GM19467 (cell line): ENCODE data around the gene CLINT1.

Experiments used
- ATAC-seq: cut with Tn5 transposase; IDR thresholded peaks from one replicate; pipeline ENCODE4 v1.9.1; 2021; ENCODE audit warnings: mild to moderate bottlenecking, moderate library complexity; ENCODE audit not compliant: unreplicated experiment

CLINT1 gene

DNA sequence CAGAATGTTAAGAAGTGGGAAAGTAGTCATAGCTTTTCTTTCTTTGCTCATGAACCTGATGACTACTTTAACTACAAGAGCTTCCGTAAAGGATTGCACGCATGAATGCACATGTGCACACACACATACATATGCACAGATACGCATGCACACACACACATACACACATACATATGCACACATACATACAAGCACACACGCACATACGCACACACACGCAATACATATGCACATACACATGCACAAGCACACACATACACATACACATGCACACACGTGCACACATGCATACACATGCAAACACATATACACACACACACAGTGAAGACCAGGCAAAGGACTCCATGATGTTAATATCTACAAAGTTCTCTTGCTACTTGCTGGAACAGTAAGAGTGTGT lies 92.5 kb downstream of the CLINT1 start:
- ATAC-seq = no peak

DNA sequence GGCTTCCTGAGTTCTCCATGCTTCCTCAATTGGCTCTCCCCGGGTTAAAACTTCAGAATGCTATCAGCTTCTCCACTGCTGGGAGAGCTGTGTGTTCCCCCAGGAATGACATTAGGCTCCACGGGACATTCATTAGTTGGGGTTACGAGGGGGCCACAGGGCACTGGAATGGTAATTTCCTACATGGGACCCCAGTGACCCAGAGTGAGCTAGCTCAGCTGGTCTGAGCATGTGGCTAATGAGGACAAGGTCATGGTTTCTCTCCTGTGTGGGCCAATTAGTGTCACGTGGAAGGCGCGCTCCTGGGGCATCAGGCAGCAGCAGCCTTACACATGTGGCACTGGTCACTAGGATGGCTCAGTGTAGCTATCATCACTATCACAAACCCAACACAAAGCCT lies 94.4 kb downstream of the CLINT1 start:
- no peak for ATAC-seq

DNA sequence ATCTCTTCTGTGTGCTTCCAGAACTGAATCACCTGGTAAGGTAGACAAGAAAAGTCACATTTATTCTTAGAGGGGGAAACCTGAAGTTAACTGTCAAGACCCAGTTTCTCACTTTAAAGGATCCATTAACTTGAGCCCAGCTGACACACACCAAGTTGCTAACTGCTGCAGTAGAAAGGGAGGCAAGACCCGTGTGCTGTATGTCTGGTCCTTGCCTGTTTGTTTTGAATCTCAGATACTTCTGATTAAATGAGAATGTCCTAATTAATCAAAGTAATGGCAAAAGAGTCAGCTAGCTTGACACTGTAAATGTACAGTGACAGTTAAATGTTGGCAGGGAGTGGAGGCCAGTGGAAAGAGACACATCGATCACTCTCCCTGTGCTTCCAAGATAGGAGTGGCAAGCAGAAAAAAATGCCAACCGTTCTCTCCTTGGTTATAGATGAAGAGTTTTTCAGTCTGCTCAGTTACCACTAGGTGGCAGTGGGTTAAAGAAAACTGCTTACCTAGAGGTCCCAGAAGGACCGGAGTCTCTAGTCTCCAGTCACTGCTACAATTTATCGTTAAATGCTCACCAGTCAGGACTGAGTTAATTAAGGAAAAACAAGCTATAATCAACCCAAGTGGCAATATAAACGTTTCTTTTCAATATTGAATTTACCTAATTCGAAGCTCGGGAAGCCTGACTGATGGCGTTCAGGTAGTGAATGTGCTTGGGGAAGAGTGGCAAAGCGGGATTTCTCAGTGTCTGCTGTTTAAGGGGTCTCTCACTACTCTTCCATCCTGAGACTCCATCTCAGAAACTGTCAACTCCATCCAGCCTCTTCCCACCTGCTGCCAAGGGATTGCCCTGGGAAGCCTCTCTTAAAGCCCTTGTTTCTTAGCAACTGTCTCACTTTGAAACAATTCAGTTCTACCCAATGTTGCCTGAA lies 97.0 kb downstream of the CLINT1 start:
- peak; percentile 75 for ATAC-seq

DNA sequence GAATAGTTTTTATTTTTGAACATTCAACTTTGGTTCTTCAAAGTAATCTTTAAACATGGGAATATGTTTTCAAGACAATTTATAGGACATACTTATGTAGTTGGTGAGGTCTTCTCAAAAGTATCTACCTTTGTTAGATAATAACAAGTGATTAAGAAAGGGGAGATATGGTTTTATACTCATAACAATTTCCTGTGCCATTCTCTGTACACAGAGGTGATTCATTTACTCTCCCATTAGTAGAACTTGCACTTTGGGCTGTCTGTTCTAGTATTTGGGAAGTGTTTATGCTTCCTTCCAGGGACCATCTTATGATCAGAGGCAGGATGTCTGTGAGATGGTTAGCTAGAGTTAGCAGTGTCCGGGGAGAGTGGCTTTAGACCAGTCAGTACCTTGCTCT lies 100.2 kb downstream of the CLINT1 start:
- no peak for ATAC-seq

DNA sequence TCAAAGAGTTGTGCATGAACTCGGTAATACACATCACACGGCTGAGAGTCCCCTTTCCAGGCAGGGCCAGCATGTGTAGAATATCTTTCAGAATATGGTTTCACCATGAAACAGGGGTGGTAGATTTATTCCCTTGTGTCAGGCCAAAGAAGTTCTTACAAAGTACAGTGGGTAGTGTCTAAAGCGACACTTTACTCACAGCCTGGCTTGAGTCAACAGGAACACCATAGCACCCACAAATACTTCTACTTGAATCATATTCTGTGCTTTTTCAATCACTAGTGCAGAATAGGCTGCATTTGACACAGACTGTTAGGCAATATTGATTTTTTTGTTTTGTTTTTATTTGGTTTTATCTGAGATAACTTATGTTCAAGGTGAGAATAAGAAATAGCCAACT lies 102.8 kb downstream of the CLINT1 start:
- no peak for ATAC-seq

DNA sequence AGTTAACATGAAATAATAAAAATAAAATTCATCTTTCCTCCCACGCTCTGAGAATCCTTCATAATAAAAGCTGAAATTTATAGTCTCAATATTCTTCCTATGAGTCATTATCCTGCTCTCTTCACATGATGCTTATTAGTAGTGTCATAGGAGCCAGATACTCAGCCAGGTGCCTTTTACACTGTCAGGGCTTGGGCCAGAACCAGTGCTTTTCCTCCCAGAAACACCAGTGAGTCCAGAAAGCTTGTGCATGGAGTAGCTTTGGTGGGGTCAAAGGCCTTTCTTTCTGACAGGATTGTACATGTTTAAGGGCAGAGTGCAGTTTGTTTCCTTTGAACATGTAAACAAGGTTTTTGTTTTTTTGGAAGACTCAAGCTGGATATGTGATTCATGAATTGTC lies 108.6 kb downstream of the CLINT1 start:
- no peak for ATAC-seq

DNA sequence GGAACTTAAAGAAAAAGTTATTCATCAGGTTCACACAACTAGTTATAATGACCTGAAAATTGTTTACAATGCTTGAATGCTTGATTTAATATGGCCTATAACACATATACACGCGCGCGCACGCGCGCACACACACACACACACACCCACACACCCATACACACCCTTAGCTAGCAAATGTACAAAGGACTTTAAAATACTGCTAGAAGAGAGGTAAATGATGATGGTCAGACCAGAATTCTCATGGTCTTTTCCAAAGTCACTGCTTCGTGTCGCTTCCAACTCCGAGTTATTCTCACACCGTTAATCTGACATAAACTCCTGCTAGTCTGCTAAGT lies 109.5 kb downstream of the CLINT1 start:
- no peak for ATAC-seq

DNA sequence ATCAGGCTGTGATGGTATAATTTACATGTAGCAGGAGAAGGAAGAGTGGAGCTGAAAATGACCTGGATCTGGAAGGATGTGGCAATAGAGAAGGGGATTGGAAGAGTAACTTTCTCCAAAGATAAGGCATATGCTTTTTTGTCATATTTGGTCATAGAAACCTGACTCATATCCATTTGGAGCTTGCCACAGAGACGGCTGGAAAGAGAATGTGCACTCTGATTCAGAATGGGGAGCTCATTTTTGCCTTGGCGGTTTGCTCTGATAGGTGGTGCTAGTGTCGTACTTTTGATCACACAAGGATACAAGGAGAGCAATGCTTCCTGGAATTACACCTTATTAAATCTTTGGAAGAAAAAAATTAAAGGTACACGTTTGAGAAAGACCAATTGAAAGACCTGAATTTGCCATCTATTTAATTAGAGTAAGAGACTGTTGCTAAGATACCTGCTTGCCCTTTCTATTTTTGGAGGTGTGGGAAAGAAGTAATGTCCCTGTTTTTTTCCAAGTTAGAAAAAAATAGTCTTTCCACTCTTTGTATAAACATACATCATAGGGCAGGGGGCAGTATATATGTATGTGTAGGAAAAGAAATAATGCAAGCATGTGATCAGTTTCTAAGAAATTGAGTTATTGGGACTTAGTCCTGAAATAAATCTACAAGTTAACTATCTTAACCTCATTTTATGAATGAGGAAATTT lies 110.0 kb downstream of the CLINT1 start:
- no peak for ATAC-seq

DNA sequence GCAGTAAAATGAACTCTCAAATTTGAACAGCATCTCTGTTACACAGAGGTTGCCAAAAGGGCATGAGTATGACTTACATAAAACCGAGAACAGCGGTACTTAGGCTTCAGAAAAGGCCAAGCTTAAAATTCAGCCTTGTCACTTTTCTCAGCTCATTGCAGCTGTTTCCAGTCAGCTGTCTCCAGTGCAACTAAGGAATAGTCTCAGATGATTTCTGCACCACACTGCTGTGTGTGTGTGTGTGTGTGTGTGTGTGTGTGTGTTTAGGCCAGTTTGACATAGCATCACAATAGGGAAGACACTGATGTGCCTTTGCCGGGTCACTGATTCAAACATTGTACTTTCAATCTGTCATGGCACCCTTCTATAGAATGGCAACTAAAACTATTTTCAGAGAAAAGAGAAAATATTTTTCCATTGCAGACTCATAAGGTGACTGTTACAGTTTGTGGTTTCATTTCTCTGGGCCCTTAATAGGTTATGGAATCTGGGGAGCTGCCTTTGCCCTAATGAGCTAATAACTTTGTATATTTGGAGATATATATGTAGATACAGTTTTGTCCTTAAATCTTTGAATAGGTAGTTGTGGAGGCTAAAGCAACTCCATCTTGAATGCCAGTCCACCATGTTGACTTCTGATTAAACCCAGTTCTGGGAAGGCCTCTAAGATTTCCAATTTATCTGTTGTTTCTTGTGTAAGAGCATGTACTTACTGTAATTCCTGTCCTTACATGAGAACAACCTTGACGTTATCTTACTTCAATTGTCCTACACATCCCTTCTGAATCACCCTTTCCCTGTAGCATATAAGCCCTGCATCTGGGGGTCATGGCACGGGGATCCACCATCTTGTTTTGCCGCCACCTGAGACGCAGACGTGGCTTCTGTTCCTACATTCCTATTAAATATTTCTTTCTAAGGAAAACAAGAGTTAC lies 110.9 kb downstream of the CLINT1 start:
- no peak for ATAC-seq

DNA sequence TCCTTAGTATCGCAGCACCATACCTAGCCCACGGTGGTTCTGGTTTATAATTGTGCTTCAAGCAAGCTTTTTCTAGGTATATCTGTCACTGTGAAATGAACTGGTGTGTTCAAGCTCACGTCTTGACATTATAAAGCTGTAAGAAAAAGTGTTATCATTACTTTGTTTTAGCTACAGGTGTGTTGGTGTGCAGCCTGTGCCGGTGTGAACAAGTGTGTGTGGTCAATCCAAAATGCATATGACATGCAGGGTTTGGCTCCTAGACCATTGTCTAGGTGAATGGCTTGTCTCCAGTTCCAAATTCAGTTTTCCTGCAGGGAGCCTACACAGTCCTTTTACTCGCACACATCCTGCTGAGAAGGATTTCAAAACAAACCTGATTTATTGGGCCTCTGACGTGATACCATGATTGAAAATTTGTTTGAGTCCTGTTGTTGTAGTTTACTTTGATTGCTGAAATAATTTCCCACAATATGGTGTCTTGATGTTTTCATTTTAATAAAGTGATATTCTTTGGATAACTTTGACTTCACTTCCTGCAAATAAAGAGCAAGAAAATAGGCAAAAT lies 111.7 kb downstream of the CLINT1 start:
- no peak for ATAC-seq

DNA sequence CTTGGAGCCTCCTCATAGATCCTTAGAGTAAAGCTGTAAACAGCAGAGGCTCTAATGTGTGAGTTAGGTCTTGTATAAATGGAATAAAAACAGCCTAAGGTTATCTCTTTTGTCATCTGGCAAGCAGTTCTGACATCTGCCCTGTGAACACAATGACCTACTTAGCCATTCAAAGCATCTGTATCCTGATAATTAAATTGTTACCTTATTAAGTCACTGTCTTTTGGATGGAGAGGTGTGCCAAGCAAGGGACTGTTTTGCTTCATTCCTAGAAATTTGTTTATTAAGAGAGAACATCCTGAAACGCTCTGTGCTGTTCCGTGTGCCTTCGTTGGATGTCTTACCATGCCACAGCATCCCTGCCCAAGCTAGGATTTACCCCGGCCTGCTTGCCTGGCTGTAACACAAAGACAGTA lies 113.9 kb downstream of the CLINT1 start:
- ATAC-seq = no peak

DNA sequence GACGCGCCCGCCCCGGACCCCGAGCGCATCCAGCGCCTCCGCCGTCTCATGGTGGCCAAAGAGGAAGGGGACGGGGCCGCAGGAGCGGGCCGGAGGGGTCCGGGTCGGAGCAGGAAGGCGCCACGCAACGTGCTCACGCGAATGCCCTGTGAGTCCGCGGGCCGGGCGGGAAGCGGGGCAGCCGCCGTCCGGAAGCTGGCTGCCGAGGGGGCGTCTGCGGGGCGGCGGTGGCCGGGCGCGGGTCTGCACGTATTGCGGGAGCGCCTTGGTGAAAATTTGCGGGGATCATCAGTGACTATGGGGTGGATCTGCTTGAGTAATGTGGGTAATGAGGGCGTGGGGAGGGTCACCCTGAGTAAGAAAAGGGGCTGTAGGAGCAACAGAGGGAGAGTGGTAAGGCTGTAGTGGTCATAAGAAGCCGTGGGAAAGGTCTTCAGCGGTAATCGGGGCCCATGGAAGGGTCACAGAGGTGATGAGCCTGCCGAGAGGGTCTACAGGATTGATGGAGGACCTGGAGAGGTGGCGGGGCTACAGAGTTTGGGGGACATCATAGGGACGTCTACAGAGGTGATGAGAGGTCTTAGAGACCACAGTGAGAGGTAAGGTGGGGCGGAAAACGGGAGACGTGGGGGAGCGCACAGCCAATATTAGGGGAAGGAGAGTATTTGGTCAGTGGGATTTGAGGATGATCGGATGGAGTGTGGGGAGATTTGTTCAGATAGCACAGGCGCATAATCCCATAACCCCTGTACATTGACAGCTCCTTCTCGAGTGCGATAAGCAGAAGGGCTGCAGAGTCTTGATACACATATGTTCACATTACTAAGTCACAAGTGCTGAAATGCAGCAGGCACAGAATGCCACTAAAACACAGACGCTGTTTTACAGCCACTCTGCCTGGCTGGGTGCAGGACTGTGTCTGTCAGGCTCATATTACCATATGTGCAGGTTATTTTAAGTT lies 114.6 kb downstream of the CLINT1 start:
- peak; percentile 25 for ATAC-seq

DNA sequence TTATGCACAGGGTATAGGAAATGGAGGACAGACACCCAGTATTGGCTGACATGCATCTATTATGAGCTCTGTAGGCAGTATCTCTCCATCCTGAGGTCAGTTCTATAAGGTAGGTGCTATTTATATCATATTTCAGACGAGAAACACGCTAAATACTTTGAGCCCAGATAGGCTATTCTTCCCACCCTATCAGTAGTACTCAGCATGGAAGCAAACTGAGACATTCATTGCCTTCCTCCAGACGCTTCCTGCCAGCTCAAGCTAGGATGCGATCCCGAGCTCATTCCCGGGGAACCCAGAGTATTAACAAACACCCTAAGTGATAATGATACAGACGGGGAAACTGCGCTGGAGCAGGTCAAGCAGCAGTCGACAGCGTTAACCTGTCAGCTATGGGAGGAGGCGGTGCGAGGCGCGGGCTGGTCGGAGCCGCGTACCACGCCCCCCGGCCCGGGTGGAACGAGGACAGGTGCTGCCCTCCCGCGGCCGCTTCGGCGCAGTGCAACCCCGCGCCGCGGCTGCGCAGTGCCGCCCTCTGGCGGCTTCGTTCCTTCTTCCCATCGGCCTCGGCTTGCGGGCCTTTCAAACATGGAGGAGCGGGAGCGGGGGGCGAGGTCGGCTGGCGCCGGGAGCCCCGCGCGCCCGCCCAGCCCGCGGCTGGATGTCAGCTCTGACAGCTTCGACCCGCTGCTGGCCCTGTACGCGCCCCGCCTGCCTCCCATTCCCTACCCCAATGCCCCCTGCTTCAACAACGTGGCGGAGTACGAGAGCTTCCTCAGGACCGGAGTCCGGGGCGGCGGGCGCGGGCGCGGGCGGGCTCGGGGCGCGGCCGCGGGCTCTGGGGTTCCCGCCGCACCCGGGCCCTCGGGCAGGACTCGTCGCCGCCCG lies 115.5 kb downstream of the CLINT1 start, which contains the start of gene LSM11:
TSS of gene LSM11 (plus strand) at position 550 of the 888 bp plus-strand sequence. CDS start at position 589, 39 bp downstream.
- ATAC-seq = peak; percentile 91

DNA sequence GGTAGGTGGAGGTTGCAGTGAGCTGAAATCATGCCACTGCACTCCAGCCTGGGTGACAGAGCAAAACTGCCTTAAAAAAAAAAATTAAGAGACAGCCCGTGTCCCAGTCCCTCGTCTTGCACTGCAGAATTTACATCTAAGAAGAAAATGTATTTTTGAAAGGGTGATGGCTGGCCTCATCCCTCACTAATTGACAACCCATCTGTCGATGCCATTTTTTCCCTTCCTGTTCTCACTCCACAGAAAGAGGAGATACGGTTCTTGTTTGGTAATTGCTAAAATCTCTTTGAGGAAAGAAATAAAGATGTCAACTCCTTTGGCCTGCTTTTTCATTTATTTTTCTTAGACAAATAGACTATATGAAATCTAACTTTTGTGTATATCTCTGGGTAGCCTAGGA lies 117.8 kb downstream of the CLINT1 start:
- ATAC-seq = no peak

DNA sequence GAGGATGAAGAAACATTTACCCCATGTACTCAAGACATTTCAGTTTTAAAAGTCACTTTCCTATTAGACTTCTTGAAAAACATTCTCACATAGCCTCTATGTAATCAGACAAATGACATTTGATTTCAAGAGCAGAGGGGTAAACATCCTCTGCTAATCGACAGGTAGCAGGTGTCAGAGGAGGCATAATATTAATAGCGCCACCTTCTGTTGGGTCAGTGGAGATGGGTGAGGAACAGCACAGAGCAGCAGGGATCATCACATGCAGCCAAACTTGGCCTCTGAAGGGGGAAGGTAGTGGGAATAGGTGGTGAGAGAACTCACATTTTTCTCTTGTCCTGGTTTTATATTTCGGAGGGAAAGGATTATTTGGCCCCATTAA lies 118.7 kb downstream of the CLINT1 start:
- no peak for ATAC-seq

DNA sequence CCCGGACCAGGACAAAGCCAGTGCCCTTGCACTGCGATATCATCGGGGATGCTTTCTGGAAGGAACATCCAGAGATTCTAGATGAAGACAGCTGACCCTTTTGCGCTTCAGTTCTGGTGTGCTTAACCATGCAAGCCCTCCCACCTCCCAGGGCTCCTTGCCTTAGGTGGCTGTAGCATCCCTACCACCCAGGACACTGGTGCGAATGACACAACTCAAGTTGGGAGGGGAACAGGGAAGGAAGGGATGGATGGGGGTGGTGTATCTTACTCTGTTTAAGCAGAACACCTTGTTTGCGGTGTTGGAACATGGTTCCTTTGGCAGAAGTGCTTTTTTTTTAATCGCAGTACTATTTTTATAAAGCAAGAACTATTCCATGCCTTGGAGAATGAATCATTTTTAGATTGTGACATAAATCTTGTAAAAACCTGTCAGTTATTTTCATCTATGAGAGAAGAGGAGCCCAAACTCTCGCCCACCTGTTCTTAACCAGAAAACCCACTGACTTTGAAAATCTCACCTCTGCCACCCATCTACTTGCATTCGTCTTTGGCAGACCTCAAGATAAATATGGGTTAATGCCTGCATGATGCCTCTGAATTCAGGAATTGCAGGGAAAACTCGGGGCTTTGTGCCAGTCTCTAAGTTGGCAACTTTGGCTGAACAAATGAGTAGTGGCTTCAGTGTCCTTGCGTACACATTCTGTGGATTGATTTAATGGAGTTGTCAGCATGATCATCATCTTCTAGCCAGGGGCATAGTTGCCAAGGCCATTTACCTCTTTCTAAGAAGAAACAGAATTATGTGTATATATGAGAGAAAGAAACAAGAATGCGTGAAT lies 119.3 kb downstream of the CLINT1 start:
- ATAC-seq = no peak

DNA sequence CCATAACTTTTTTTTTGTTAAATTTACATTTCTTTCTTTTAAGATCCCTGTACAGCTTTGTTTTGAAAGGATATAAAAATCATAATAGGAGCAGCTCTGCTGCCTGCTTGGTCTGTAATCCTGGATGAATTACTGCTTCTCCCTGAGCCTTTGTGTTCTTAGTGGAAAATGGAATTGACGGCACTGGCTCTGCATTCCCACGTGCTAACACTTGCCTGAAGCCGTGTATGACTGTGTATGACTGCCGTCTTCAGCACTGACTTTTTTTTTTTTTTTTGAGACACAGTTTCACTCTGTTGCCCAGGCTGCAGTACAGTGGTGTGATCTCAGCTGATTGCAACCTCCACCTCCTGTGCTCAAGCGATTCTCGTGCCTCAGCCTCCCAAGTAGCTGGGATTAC lies 123.0 kb downstream of the CLINT1 start:
- ATAC-seq = no peak
